PFSK-1 (cell line): ENCODE results near the gene HGFAC.

Source experiments
- FOXP2 ChIP-seq: optimal IDR thresholded peaks from 2 replicates; pipeline ENCODE3; 2011; ENCODE audit warnings: borderline replicate concordance, control low read depth, inconsistent platforms; ENCODE audit not compliant: insufficient read depth; ENCODE audit errors: extremely low read length, extremely low read depth
- POLR2AphosphoS5 ChIP-seq: IDR thresholded peaks from 2 replicates; pipeline ENCODE4 v1.6.1; 2012; ENCODE audit warnings: low read depth, mild to moderate bottlenecking, control low read depth, low read length, moderate library complexity
- SIN3A ChIP-seq: IDR thresholded peaks from 2 replicates; pipeline ENCODE4 v1.6.1; 2012; ENCODE audit warnings: mild to moderate bottlenecking, low read length, moderate library complexity, borderline replicate concordance; ENCODE audit not compliant: insufficient read depth
- TAF1 ChIP-seq: IDR thresholded peaks from 2 replicates; pipeline ENCODE4 v1.6.1; 2012; ENCODE audit warnings: low read length, control low read depth, borderline replicate concordance; ENCODE audit not compliant: insufficient read depth
- TF ChIP-seq, protein P1 (sequence below), 2 experiments: IDR thresholded peaks; 2 replicates each; pipeline versions ENCODE4 v1.6.1 to v1.8.0; 2011 to 2012; ENCODE audit warnings: low read depth in 2 of 2, low read length in 2 of 2, control low read depth in 1 of 2, inconsistent platforms in 1 of 2, mild to moderate bottlenecking in 1 of 2, moderate library complexity in 1 of 2; ENCODE audit not compliant: insufficient read depth in 1 of 2

DNA sequence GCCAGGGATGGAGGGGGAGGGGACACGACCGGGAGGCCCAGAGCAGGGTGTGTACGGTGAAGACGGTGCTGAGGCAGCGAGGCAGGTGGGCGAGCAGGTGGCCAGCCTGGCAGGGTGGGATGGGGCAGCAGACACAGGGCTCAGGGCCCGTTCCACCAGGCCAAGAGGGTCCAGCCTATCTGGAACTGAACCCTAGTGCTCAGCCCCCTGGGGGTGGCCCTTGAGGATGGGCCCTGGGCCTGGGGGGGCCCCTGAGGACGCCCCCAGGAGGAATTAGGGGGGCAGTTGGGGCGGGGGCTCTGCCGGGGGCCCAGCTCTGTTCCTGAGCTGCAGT is 3.0 kb upstream of the HGFAC start:
- TF ChIP-seq TAF1 (no peak), POLR2AphosphoS5 (no peak), FOXP2 (no peak), SIN3A (no peak)
- TF ChIP-seq, protein P1, sequence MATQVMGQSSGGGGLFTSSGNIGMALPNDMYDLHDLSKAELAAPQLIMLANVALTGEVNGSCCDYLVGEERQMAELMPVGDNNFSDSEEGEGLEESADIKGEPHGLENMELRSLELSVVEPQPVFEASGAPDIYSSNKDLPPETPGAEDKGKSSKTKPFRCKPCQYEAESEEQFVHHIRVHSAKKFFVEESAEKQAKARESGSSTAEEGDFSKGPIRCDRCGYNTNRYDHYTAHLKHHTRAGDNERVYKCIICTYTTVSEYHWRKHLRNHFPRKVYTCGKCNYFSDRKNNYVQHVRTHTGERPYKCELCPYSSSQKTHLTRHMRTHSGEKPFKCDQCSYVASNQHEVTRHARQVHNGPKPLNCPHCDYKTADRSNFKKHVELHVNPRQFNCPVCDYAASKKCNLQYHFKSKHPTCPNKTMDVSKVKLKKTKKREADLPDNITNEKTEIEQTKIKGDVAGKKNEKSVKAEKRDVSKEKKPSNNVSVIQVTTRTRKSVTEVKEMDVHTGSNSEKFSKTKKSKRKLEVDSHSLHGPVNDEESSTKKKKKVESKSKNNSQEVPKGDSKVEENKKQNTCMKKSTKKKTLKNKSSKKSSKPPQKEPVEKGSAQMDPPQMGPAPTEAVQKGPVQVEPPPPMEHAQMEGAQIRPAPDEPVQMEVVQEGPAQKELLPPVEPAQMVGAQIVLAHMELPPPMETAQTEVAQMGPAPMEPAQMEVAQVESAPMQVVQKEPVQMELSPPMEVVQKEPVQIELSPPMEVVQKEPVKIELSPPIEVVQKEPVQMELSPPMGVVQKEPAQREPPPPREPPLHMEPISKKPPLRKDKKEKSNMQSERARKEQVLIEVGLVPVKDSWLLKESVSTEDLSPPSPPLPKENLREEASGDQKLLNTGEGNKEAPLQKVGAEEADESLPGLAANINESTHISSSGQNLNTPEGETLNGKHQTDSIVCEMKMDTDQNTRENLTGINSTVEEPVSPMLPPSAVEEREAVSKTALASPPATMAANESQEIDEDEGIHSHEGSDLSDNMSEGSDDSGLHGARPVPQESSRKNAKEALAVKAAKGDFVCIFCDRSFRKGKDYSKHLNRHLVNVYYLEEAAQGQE (IDR thresholded peaks at IDR 0.05; ENCODE audit: insufficient read depth in 1 of 2, low read depth in 2 of 2, low read length in 2 of 2), result no peak
